ENCODE measurements around the gene CHAF1A. TPM values are rescaled to one million over a fixed set of nuclear protein-coding genes. Genes with fewer than 3 reads are reported as not detected.

The CHAF1A gene
- total RNA-seq, 1 donor from 2014 or later, result 20.5 TPM

DNA sequence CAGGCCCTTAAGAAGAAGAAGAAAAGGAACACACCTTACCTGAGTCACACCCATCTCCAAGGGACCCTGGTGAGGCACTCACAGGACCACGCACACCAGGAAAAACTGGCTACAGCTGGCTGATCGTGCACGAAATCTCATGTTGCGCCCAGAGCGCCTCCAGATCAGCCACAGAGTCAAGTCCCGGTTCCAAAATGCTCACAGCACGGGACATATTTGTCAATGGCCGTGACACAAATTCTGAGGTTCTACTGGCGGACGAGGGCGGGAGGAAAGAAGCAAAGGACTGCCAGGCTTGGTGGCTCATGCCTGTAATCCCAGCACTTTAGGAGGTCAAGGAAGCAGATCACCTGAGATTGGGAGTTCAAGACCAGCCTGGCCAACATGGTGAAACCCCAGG is 23.6 kb upstream of the CHAF1A start:
- H3K9me3 Mint-ChIP-seq (ENCODE audit: unreplicated experiment), result peaks cover 4% of the 10 kb centered on the region

DNA sequence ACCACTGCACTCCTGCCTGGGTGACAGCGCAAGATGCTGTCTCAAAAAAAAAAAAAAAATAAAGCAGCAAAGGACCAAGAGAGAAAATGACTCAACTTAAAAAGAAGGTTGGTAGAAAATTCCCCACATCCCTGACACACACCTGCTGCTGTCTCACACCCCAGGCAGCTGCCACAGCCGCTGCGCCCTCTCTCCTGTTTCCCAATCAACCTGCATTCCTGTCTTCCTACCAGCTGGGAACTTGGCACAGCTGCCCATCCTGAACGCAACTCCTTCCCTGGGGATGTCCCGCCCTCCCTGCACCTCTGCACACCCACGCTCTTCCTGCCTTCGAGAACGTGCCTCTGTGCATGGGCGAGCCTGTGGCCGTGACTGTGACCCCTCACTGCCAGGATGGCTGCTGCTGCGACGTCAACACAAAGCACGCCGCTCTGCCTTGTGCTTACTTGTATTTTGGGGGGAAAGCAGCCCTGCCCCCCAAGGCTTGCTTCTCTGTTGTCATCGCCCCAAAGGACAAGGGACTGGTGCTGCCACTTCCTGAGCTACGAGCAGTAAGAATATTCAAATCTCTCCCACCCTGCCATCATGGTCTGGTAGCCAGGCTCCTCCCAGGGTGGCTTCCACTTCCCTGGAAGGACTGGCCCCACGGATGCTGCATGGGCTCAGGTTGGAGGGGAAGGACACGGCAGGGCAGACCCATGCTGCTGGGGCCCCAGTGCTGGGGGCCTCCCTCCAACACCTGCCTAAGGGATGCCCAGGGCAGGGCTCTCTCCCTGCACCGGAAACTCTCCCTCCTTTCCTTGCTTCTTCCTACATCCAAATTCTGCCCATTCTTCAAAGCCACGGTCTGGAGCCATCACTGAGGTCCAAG is 22.8 kb upstream of the CHAF1A start:
- no peak for DNase-seq
- H3K36me3 Mint-ChIP-seq (ENCODE audit: unreplicated experiment), result no peaks in the 10 kb centered on the region
- H3K9me3 Mint-ChIP-seq (ENCODE audit: unreplicated experiment), result peaks cover 5% of the 10 kb centered on the region
- TF ChIP-seq, protein P1, sequence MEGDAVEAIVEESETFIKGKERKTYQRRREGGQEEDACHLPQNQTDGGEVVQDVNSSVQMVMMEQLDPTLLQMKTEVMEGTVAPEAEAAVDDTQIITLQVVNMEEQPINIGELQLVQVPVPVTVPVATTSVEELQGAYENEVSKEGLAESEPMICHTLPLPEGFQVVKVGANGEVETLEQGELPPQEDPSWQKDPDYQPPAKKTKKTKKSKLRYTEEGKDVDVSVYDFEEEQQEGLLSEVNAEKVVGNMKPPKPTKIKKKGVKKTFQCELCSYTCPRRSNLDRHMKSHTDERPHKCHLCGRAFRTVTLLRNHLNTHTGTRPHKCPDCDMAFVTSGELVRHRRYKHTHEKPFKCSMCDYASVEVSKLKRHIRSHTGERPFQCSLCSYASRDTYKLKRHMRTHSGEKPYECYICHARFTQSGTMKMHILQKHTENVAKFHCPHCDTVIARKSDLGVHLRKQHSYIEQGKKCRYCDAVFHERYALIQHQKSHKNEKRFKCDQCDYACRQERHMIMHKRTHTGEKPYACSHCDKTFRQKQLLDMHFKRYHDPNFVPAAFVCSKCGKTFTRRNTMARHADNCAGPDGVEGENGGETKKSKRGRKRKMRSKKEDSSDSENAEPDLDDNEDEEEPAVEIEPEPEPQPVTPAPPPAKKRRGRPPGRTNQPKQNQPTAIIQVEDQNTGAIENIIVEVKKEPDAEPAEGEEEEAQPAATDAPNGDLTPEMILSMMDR (IDR thresholded peaks at IDR 0.05; ENCODE audit: partially characterized antibody, unreplicated experiment), result no peak
- H3K27me3 Mint-ChIP-seq (ENCODE audit: unreplicated experiment), result peaks cover 6% of the 10 kb centered on the region
- H3K27ac Mint-ChIP-seq (ENCODE audit: unreplicated experiment), result peak overlapping the region; percentile 26
- no peak overlapping the region for H3K4me3 Mint-ChIP-seq (ENCODE audit: unreplicated experiment)
- H3K4me1 Mint-ChIP-seq (ENCODE audit: low read depth, unreplicated experiment), result peaks cover 32% of the 10 kb centered on the region

More for the DNA sequence above, 23.6 kb upstream of the CHAF1A start:
- Mint-ChIP-seq H3K4me3 (ENCODE audit: unreplicated experiment) (no peak overlapping the region), H3K27ac (ENCODE audit: unreplicated experiment) (no peak overlapping the region), H3K27me3 (ENCODE audit: unreplicated experiment) (peaks cover 5% of the 10 kb centered on the region), H3K36me3 (ENCODE audit: unreplicated experiment) (no peaks in the 10 kb centered on the region), H3K4me1 (ENCODE audit: low read depth, unreplicated experiment) (peaks cover 31% of the 10 kb centered on the region)
- TF ChIP-seq, protein P1 (IDR thresholded peaks at IDR 0.05; ENCODE audit: partially characterized antibody, unreplicated experiment), result no peak
- DNase-seq, result no peak

DNA sequence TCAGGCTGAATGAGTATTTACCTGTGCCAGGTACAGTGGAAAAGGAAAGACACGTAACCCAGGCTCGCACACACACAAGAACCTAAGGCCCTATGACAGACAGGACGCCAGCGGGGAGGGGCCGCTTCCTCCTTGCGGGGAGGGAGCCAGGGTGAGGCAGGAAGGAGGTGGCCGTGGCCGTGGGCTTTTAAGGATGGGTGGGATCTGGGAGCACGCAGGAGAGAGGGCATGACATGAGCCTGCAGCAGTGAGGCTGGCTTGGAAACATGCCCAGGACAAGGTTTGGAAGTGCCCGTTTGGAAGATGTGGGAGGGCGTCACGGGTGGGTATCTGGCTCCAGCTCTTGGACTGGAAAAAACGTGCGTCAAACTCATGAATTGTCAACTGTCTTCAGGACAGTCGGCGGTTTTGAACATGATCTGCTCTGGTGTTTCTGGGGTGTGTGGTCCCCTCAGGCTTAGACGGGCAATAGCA is 22.1 kb upstream of the CHAF1A start:
- no peak for DNase-seq
- H3K27ac Mint-ChIP-seq (ENCODE audit: unreplicated experiment), result no peak overlapping the region
- H3K4me3 Mint-ChIP-seq (ENCODE audit: unreplicated experiment), result no peak overlapping the region
- H3K36me3 Mint-ChIP-seq (ENCODE audit: unreplicated experiment), result no peaks in the 10 kb centered on the region
- peaks cover 5% of the 10 kb centered on the region for H3K9me3 Mint-ChIP-seq (ENCODE audit: unreplicated experiment)
- TF ChIP-seq, protein P1 (IDR thresholded peaks at IDR 0.05; ENCODE audit: partially characterized antibody, unreplicated experiment), result no peak
- H3K4me1 Mint-ChIP-seq (ENCODE audit: low read depth, unreplicated experiment), result peaks cover 32% of the 10 kb centered on the region
- H3K27me3 Mint-ChIP-seq (ENCODE audit: unreplicated experiment), result peaks cover 6% of the 10 kb centered on the region

DNA sequence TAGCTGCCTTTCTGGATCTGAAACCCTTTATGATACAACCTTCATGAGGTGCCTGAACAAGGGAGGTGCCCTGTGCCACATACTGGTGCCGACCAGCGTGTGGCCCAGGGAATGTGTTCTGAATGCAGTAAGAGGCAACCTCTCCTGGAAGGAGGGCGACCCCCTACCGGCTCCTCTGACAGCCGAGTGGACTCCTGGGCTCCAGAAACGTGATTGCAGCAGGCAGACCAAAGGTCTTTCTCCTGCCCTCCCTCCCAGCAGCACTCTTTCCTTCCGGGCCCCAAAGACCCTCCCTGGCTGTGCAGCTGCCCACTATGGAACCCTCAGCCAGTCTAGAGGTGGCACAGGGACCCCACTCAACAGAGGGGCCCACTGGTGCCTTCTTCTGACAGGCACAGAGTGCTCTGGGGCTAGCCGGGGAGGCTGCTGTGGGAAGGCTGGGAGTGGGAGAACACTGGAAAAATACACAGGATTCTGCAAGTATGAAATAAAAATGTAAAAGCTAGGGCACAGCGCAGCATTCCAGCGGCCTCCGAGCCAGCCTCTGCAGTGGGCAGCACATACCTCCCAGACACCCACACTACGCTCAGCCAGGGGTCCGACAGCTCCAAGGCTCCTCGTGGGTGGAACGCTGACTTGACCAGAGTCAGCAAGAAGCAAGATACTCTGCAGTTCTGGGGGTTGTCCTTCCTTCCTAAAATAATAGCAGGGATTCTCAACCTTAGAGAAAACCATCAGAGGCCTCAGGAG is 17.0 kb upstream of the CHAF1A start:
- Mint-ChIP-seq H3K4me1 (ENCODE audit: low read depth, unreplicated experiment) (peaks cover 33% of the 10 kb centered on the region), H3K4me3 (ENCODE audit: unreplicated experiment) (no peak overlapping the region), H3K9me3 (ENCODE audit: unreplicated experiment) (peaks cover 4% of the 10 kb centered on the region), H3K27ac (ENCODE audit: unreplicated experiment) (no peak overlapping the region), H3K27me3 (ENCODE audit: unreplicated experiment) (peaks cover 6% of the 10 kb centered on the region), H3K36me3 (ENCODE audit: unreplicated experiment) (no peaks in the 10 kb centered on the region)
- no peak for DNase-seq
- TF ChIP-seq, protein P1 (IDR thresholded peaks at IDR 0.05; ENCODE audit: partially characterized antibody, unreplicated experiment), result no peak

All from glutamatergic neuron (in vitro differentiated cells).